GM12878 (cell line): Measurements from ENCODE around the gene ZNF888. TPM values are rescaled to one million over a fixed set of nuclear protein-coding genes. Genes with fewer than 3 reads are reported as not detected.

Source experiments
- ATAC-seq: fragments of 200-7000 bp; cut with Tn5 transposase; 3 replicates; pipeline ENCODE4 v1.9.1; 2020; ENCODE audit warnings: mild to moderate bottlenecking, moderate library complexity
- BruUV-seq: library from RNA; stranded (reverse); fragments of 400-500 nt; replicated peaks from 2 replicates; lab custom pipeline; 2021; lab: Mats Ljungman, UMichigan
- CTCF ChIA-PET: fragments of 300-600 bp; sonication (Branson Sonifier 250); formaldehyde crosslinking; extraction: SDS; loops from one replicate; lab custom pipeline; 2021; ENCODE audit warnings: inconsistent platforms; lab: Yijun Ruan, JAX
- POLR2A ChIA-PET: fragments of 350-600 bp; formaldehyde crosslinking; extraction: SDS; loops from one replicate; lab custom pipeline; 2021; ENCODE audit warnings: inconsistent platforms; lab: Charles Lee
- RAD21 ChIA-PET: fragments of 300-600 bp; sonication (Branson Sonifier 250); formaldehyde crosslinking; loops from one replicate; lab custom pipeline; 2023; ENCODE audit warnings: antibody characterized with exemption; ENCODE audit not compliant: unreplicated experiment; lab: Charles Lee
- SMC1A ChIA-PET: fragments of 300-600 bp; sonication (Branson Sonifier 250); formaldehyde crosslinking; loops from one replicate; lab custom pipeline; 2023; ENCODE audit not compliant: unreplicated experiment, uncharacterized antibody; lab: Charles Lee
- DNase-seq: peaks from one replicate; pipeline ENCODE4 v3.0.0-alpha.2; 2011; ENCODE audit warnings: low read depth, low spot score
- FAIRE-seq: peaks from 3 replicates; lab custom pipeline; 2011; peaks lifted over from hg19 to GRCh38; lab: Jason Lieb, UNC
- H2AFZ ChIP-seq: 2 replicates; pipeline ENCODE4 v1.6.0; 2011; ENCODE audit warnings: low read depth, low read length, control low read depth; ENCODE audit not compliant: control insufficient read depth
- H3K27ac ChIP-seq: 2 replicates; pipeline ENCODE4 v1.5.1; 2011; ENCODE audit warnings: control low read depth; ENCODE audit not compliant: control insufficient read depth, insufficient read depth
- H3K27me3 ChIP-seq, 2 experiments: replicated peaks in 1 of 2; 2 replicates each; pipeline versions ENCODE4 v1.6.0 to v1.6.1; 2011; ENCODE audit warnings: low read length in 1 of 2; ENCODE audit not compliant: control insufficient read depth in 2 of 2, insufficient read depth in 2 of 2
- H3K36me3 ChIP-seq, 2 experiments: 2 replicates each; pipeline ENCODE4 v1.5.1; 2011; ENCODE audit warnings: low read length in 1 of 2; ENCODE audit not compliant: control insufficient read depth in 2 of 2, insufficient read depth in 2 of 2
- H3K4me1 ChIP-seq: 2 replicates; pipeline ENCODE4 v1.6.1; 2011; ENCODE audit warnings: mild to moderate bottlenecking, low read length, moderate library complexity, mixed read lengths; ENCODE audit not compliant: control insufficient read depth, insufficient read depth
- H3K4me2 ChIP-seq: 2 replicates; pipeline ENCODE4 v1.6.0; 2011; ENCODE audit warnings: control low read depth; ENCODE audit not compliant: control insufficient read depth, insufficient read depth
- H3K4me3 ChIP-seq: fragments of 200-600 bp; sonication (generic); 2 replicates; pipeline ENCODE4 v1.5.1; 2016
- H3K79me2 ChIP-seq: 2 replicates; pipeline ENCODE4 v1.6.0; 2011; ENCODE audit warnings: low read length; ENCODE audit not compliant: control insufficient read depth, insufficient read depth
- H3K9ac ChIP-seq: 2 replicates; pipeline ENCODE4 v1.8.0; 2011; ENCODE audit warnings: low read length, control low read depth, mixed read lengths; ENCODE audit not compliant: control insufficient read depth, insufficient read depth
- H3K9me3 ChIP-seq: replicated peaks from 3 replicates; pipeline ENCODE4 v1.5.1; 2011; ENCODE audit warnings: mild to moderate bottlenecking, low read length; ENCODE audit not compliant: control insufficient read depth, insufficient read depth
- H4K20me1 ChIP-seq: 2 replicates; pipeline ENCODE4 v1.6.0; 2011; ENCODE audit not compliant: control insufficient read depth, insufficient read depth
- MEF2A ChIP-seq: IDR thresholded peaks from 2 replicates; pipeline ENCODE4 v1.6.1; 2011; ENCODE audit warnings: low read depth, mild to moderate bottlenecking, low read length, moderate library complexity; ENCODE audit not compliant: insufficient read depth
- WGBS: methylation state at CpG from one replicate; pipeline ENCODE4 v1.1.6; 2016; ENCODE audit warnings: low lambda C conversion rate; ENCODE audit not compliant: insufficient replicate concordance, insufficient coverage; ENCODE audit errors: missing lambda C conversion rate; 5-methylcytosine and 5-hydroxymethylcytosine counted together
- in situ Hi-C: fragments of 300-500 bp; cut with MboI; formaldehyde crosslinking; loops from 9 replicates; pipeline ENCODE4 v1.14.3; 2018; ENCODE audit warnings: mixed read lengths
- intact Hi-C: fragments of 100-400 bp; cut with micrococcal nuclease; formaldehyde crosslinking; loops from one replicate; pipeline ENCODE4 v1.14.2; 2022; ENCODE audit not compliant: unreplicated experiment
- polyA plus RNA-seq, 11 experiments: library from polyadenylated mRNA; depleted of rRNA in 4 of 11; unstranded in 6 of 11; stranded (reverse) in 5 of 11; fragments of >200 nt; fragmentation: Nextera tagmentation in 4 of 11; fragmentation: Illumina TruSeq in 1 of 11; extraction: Ambion mirVana in 4 of 11; extraction: Trizol in 1 of 11; gene quantifications; 1 replicate in 1 of 11; 2 replicates in 10 of 11; pipeline versions ENCODE4 v1.2.1 to v1.2.3, GENCODE V29; 2011 to 2016; ENCODE audit warnings: inconsistent platforms in 2 of 11, missing spikeins in 2 of 11, low read depth in 1 of 11
- total RNA-seq, 4 experiments: library from RNA; depleted of rRNA in 3 of 4; stranded (reverse); fragments of >200 nt in 3 of 4; fragmentation: Illumina TruSeq in 1 of 4; extraction: Trizol in 1 of 4; gene quantifications; 2 replicates each; pipeline versions ENCODE4 v1.2.1 to v1.2.3, GENCODE V29; 2013 to 2021
- TF ChIP-seq, protein P1 (sequence below): IDR thresholded peaks from 2 replicates; pipeline ENCODE4 v1.6.1; 2012; ENCODE audit warnings: low read depth, low read length, improper control_type of control experiment
- TF ChIP-seq, protein P2 (sequence below): fragments of 450-650 bp; IDR thresholded peaks from 2 replicates; pipeline ENCODE4 v1.6.1; 2017; ENCODE audit warnings: low read depth, mild to moderate bottlenecking, moderate library complexity

ZNF888 gene
- total and polyA plus RNA-seq, 10 of the 15 experiments (the other 5 are each of a cell fraction or from before 2014, with no cell fraction given), result 0.26 to 4.3 (median 2.7) TPM

DNA sequence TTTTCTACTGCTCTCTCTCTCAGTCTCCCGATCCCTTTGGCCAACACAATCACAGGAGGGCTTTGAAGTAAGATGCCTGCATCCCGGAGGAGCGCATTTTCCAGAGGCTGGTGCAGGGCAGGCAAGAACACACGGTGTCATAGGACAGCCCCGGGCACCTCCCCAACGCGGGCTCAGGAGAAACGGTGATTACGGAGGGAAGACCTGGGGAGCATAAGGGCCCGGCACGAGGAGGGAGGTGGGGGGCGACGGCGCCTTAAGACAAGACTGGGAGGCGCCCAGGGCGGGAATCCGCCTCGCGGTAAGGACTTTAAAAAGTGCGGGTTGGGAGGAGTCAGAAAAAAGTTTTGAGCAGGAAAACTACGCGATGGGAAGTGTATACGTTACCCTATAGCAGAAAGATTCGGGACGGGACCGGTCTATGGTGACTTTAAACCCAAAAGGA, 18.7 kb upstream of the ZNF888 start:
- no peaks in the 10 kb centered on the region for H3K27me3 ChIP-seq
- H3K9ac ChIP-seq, result peak overlapping the region; percentile 84
- TF ChIP-seq, protein P1, sequence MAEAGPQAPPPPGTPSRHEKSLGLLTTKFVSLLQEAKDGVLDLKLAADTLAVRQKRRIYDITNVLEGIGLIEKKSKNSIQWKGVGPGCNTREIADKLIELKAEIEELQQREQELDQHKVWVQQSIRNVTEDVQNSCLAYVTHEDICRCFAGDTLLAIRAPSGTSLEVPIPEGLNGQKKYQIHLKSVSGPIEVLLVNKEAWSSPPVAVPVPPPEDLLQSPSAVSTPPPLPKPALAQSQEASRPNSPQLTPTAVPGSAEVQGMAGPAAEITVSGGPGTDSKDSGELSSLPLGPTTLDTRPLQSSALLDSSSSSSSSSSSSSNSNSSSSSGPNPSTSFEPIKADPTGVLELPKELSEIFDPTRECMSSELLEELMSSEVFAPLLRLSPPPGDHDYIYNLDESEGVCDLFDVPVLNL, result peak; percentile 60; the same call in 1 of the 2 replicates
- TF ChIP-seq, protein P2, sequence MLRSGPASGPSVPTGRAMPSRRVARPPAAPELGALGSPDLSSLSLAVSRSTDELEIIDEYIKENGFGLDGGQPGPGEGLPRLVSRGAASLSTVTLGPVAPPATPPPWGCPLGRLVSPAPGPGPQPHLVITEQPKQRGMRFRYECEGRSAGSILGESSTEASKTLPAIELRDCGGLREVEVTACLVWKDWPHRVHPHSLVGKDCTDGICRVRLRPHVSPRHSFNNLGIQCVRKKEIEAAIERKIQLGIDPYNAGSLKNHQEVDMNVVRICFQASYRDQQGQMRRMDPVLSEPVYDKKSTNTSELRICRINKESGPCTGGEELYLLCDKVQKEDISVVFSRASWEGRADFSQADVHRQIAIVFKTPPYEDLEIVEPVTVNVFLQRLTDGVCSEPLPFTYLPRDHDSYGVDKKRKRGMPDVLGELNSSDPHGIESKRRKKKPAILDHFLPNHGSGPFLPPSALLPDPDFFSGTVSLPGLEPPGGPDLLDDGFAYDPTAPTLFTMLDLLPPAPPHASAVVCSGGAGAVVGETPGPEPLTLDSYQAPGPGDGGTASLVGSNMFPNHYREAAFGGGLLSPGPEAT, result 0 out of 2 replicates have a peak, but pooled peaks have one; percentile 11
- TF ChIP-seq MEF2A, result no peak
- intact Hi-C loops (no loop called here), in situ Hi-C loops (loop anchor here (5.0 kb wide), 1 partner anchor 85 kb away; the partner anchor contains the start of gene ZNF468)
- POLR2A ChIA-PET, result interaction anchor here (0.7 kb wide), 1 partner anchor 20 kb away, joined by 4 read pairs; no protein-coding TSS in a partner anchor
- no peaks in the 10 kb centered on the region for H4K20me1 ChIP-seq
- FAIRE-seq, result no peak
- H3K36me3 ChIP-seq, result peaks cover 0 to under 1% of the 10 kb centered on the region in 2 experiments; a peak in 1 of 4 replicates
- H3K4me1 ChIP-seq, result peaks cover 3% of the 10 kb centered on the region
- no peak for DNase-seq
- BruUV-seq, result TSS peak; percentile 84
- ATAC-seq, result peak; percentile 62
- SMC1A ChIA-PET, result no interaction called here
- 4% methylated on average over 26 of the region's 26 CpGs for WGBS
- no peaks in the 10 kb centered on the region; the same call in 1 of the 3 replicates for H3K9me3 ChIP-seq
- H3K79me2 ChIP-seq, result peaks cover 4% of the 10 kb centered on the region
- RAD21 ChIA-PET, result no interaction called here
- CTCF ChIA-PET, result no interaction called here
- peak overlapping the region; percentile 20 for H2AFZ ChIP-seq
- H3K4me2 ChIP-seq, result peak overlapping the region; percentile 79
- peak overlapping the region; percentile 70 for H3K4me3 ChIP-seq
- peak overlapping the region; percentile 77 for H3K27ac ChIP-seq
